ENCODE measurements around the gene RIMBP2.

GRCh38 chr12:130565189-130565588, 150.9 kb downstream of the RIMBP2 start:
- no peak for TF ChIP-seq ZNF274 (IDR thresholded peaks at IDR 0.05; ENCODE audit: low read length)
- no peak for TF ChIP-seq ZNF274 (tag by site-specific recombination; IDR thresholded peaks at IDR 0.05; ENCODE audit: borderline replicate concordance)
- TF ChIP-seq ZNF248 (tag by site-specific recombination; IDR thresholded peaks at IDR 0.05), result no peak

All from HEK293 (cell line).